HEK293 (cell line): Measurements from ENCODE around the gene SLC16A5.

Experiments used
- CTCF ChIA-PET: fragments of 350-600 bp; formaldehyde crosslinking; extraction: SDS; loops from one replicate; lab custom pipeline; 2021; ENCODE audit warnings: antibody characterized with exemption; lab: Yijun Ruan, JAX
- POLR2A ChIA-PET: fragments of 300-600 bp; formaldehyde crosslinking; extraction: SDS; loops from one replicate; lab custom pipeline; 2020; ENCODE audit warnings: antibody characterized with exemption, inconsistent platforms; lab: Yijun Ruan, JAX
- H3K27ac ChIP-seq: fragments of 200-500 bp; sonication (Bioruptor generic); 2 replicates; pipeline ENCODE4 v1.5.1; 2014; ENCODE audit warnings: low read depth, low read length, control low read depth, inconsistent platforms; ENCODE audit errors: extremely low read depth
- H3K36me3 ChIP-seq, 2 experiments: fragments of 200-500 bp in 1 of 2; sonication (Bioruptor generic) in 1 of 2; 1 replicate in 1 of 2; 2 replicates in 1 of 2; pipeline ENCODE4 v1.5.1; 2014 to 2017; ENCODE audit warnings: inconsistent platforms in 2 of 2, low read length in 2 of 2; ENCODE audit not compliant: control insufficient read depth in 2 of 2, insufficient read depth in 1 of 2
- H3K4me1 ChIP-seq: fragments of 200-500 bp; sonication (Bioruptor generic); 2 replicates; pipeline ENCODE4 v1.5.1; 2014; ENCODE audit warnings: mild to moderate bottlenecking, low read length, inconsistent platforms; ENCODE audit not compliant: control insufficient read depth, insufficient read depth
- H3K4me3 ChIP-seq: 2 replicates; pipeline ENCODE4 v1.5.1; 2011; ENCODE audit warnings: low read depth, mild to moderate bottlenecking, control low read depth, low read length, moderate library complexity
- H3K9me3 ChIP-seq: fragments of 200-500 bp; sonication (Bioruptor generic); 2 replicates; pipeline ENCODE4 v1.5.1; 2014; ENCODE audit warnings: low read depth, low read length, inconsistent platforms; ENCODE audit not compliant: control insufficient read depth, insufficient read depth
- ELK4 ChIP-seq: IDR thresholded peaks from 2 replicates; pipeline ENCODE4 v1.6.1; 2011; ENCODE audit warnings: mild to moderate bottlenecking, low read depth, low read length, borderline replicate concordance
- GFI1B ChIP-seq: fragments of 450-650 bp; formaldehyde crosslinking; IDR thresholded peaks from 2 replicates; pipeline ENCODE4 v1.5.1; 2016; ENCODE audit warnings: missing biosample characterization, missing genetic modification characterization
- IKZF3 ChIP-seq: fragments of 450-650 bp; IDR thresholded peaks from 2 replicates; pipeline ENCODE4 v1.5.0; 2018; ENCODE audit warnings: missing biosample characterization, mild to moderate bottlenecking, missing genetic modification characterization, moderate library complexity
- MYNN ChIP-seq: fragments of 450-650 bp; formaldehyde crosslinking; IDR thresholded peaks from 2 replicates; pipeline ENCODE4 v1.5.1; 2016; ENCODE audit warnings: missing biosample characterization, missing genetic modification characterization, borderline replicate concordance
- MZF1 ChIP-seq: fragments of 450-650 bp; formaldehyde crosslinking; IDR thresholded peaks from 2 replicates; pipeline ENCODE4 v1.5.1; 2017; ENCODE audit warnings: missing biosample characterization, missing genetic modification characterization, borderline replicate concordance
- PBX3 ChIP-seq: sonication (generic); formaldehyde crosslinking; IDR thresholded peaks from 2 replicates; pipeline ENCODE4 v1.8.1; 2022; ENCODE audit warnings: mild to moderate bottlenecking, moderate library complexity, missing genetic modification reagents
- SCRT1 ChIP-seq: fragments of 450-650 bp; formaldehyde crosslinking; IDR thresholded peaks from 2 replicates; pipeline ENCODE4 v1.5.1; 2016; ENCODE audit warnings: missing biosample characterization, missing genetic modification characterization, borderline replicate concordance
- SCRT2 ChIP-seq: fragments of 450-650 bp; formaldehyde crosslinking; IDR thresholded peaks from 2 replicates; pipeline ENCODE4 v1.5.1; 2016; ENCODE audit warnings: missing biosample characterization, missing genetic modification characterization
- TSHZ1 ChIP-seq: fragments of 450-650 bp; formaldehyde crosslinking; IDR thresholded peaks from 2 replicates; pipeline ENCODE4 v1.5.1; 2016; ENCODE audit warnings: missing biosample characterization, missing genetic modification characterization, borderline replicate concordance
- ZBTB1 ChIP-seq: fragments of 450-650 bp; formaldehyde crosslinking; IDR thresholded peaks from 2 replicates; pipeline ENCODE4 v1.5.1; 2016; ENCODE audit warnings: missing biosample characterization, missing genetic modification characterization
- ZFHX2 ChIP-seq: fragments of 450-650 bp; formaldehyde crosslinking; conservative IDR thresholded peaks from 2 replicates; pipeline ENCODE4 v1.5.1; 2016; ENCODE audit warnings: missing biosample characterization, missing genetic modification characterization
- ZNF133 ChIP-seq: fragments of 450-650 bp; formaldehyde crosslinking; IDR thresholded peaks from 2 replicates; pipeline ENCODE4 v1.5.1; 2016; ENCODE audit warnings: missing biosample characterization, missing genetic modification characterization
- ZNF16 ChIP-seq: fragments of 450-650 bp; formaldehyde crosslinking; IDR thresholded peaks from 2 replicates; pipeline ENCODE4 v1.5.1; 2016; ENCODE audit warnings: low read depth, missing biosample characterization, missing genetic modification characterization
- ZNF169 ChIP-seq: fragments of 450-650 bp; formaldehyde crosslinking; IDR thresholded peaks from 2 replicates; pipeline ENCODE4 v1.5.1; 2016; ENCODE audit warnings: missing biosample characterization, missing genetic modification characterization
- ZNF26 ChIP-seq: fragments of 450-650 bp; formaldehyde crosslinking; IDR thresholded peaks from 2 replicates; pipeline ENCODE4 v1.5.1; 2016; ENCODE audit warnings: missing biosample characterization, missing genetic modification characterization
- ZNF416 ChIP-seq: fragments of 450-650 bp; formaldehyde crosslinking; IDR thresholded peaks from 2 replicates; pipeline ENCODE4 v1.5.1; 2016; ENCODE audit warnings: missing biosample characterization, missing genetic modification characterization
- ZNF423 ChIP-seq: fragments of 450-650 bp; formaldehyde crosslinking; IDR thresholded peaks from 2 replicates; pipeline ENCODE4 v1.5.1; 2016; ENCODE audit warnings: missing biosample characterization, missing genetic modification characterization
- ZNF600 ChIP-seq: fragments of 450-650 bp; formaldehyde crosslinking; IDR thresholded peaks from 2 replicates; pipeline ENCODE4 v1.5.1; 2016; ENCODE audit warnings: missing biosample characterization, missing genetic modification characterization
- ZNF639 ChIP-seq: fragments of 450-650 bp; formaldehyde crosslinking; IDR thresholded peaks from 2 replicates; pipeline ENCODE4 v1.5.1; 2016; ENCODE audit warnings: missing biosample characterization, missing genetic modification characterization
- ZNF768 ChIP-seq: fragments of 450-650 bp; formaldehyde crosslinking; IDR thresholded peaks from 2 replicates; pipeline ENCODE4 v1.5.1; 2018; ENCODE audit warnings: missing biosample characterization, mild to moderate bottlenecking, missing genetic modification characterization
- ZNF776 ChIP-seq: fragments of 450-650 bp; formaldehyde crosslinking; IDR thresholded peaks from 2 replicates; pipeline ENCODE4 v1.5.0; 2017; ENCODE audit warnings: missing biosample characterization, missing genetic modification characterization, borderline replicate concordance
- ZNF777 ChIP-seq: fragments of 450-650 bp; formaldehyde crosslinking; IDR thresholded peaks from 2 replicates; pipeline ENCODE4 v1.5.1; 2017; ENCODE audit warnings: missing biosample characterization, missing genetic modification characterization, borderline replicate concordance
- ZNF837 ChIP-seq: fragments of 450-650 bp; formaldehyde crosslinking; IDR thresholded peaks from 2 replicates; pipeline ENCODE4 v1.5.1; 2016; ENCODE audit warnings: missing biosample characterization, missing genetic modification characterization

Gene SLC16A5

GRCh38 chr17:75109046-75109406 is 21.3 kb downstream of the SLC16A5 start:
- CTCF ChIA-PET, result interaction anchor here (0.6 to 7.1 kb wide), 6 partner anchors 27 to 152 kb away, joined by 3 to 117 read pairs (median 4); no protein-coding TSS in a partner anchor
- no peak for TF ChIP-seq ZNF423 (tag by site-specific recombination)
- TF ChIP-seq PBX3 (CRISPR knock-in tag), result no peak
- TF ChIP-seq ZNF26 (tag by site-specific recombination), result no peak
- no peak for TF ChIP-seq ZNF639 (tag by site-specific recombination)
- no peak for TF ChIP-seq ZNF416
- TF ChIP-seq SCRT1 (tag by site-specific recombination), result no peak
- no peak for TF ChIP-seq ZBTB1
- TF ChIP-seq ZFHX2 (tag by site-specific recombination), result no peak
- TF ChIP-seq MYNN (tag by site-specific recombination), result no peak
- TF ChIP-seq ZNF777 (tag by site-specific recombination), result no peak
- TF ChIP-seq, all 188 proteins: peak for 0
- peaks cover 0 to 7% of the 10 kb centered on the region in 2 experiments; a peak in 2 of 3 replicates for H3K36me3 ChIP-seq
- POLR2A ChIA-PET, result interaction anchor here (0.5 to 2.5 kb wide), 16 partner anchors 12 to 180 kb away, joined by 3 to 13 read pairs (median 4); partner anchors contain the start of genes ATP5PD, NT5C, NUP85 and SLC25A19
- H3K27ac ChIP-seq, result peak overlapping the region; percentile 67; the same call in 1 of the 2 replicates
- H3K9me3 ChIP-seq, result no peaks in the 10 kb centered on the region
- H3K4me1 ChIP-seq, result peaks cover 15% of the 10 kb centered on the region
- H3K4me3 ChIP-seq, result no peak overlapping the region; the same call in 1 of the 2 replicates

- H3K4me1 ChIP-seq, result peaks cover 17% of the 10 kb centered on the region
- H3K27ac ChIP-seq, result peak within 1 kb of the TSS; percentile 67; the same call in 1 of the 2 replicates
- no peaks in the 10 kb centered on the region for H3K9me3 ChIP-seq
- H3K36me3 ChIP-seq, result peaks cover 0 to 7% of the 10 kb centered on the region in 2 experiments; a peak in 2 of 3 replicates
- ChIA-PET POLR2A (interaction anchor here (0.5 to 2.5 kb wide), 17 partner anchors 11 to 180 kb away, joined by 3 to 13 read pairs (median 4); partner anchors contain the start of genes ATP5PD, NT5C, NUP85 and SLC25A19), CTCF (interaction anchor here (0.6 to 7.1 kb wide), 11 partner anchors 28 to 151 kb away, joined by 3 to 149 read pairs (median 4); partner anchors contain the start of gene NUP85)
- peak within 1 kb of the TSS; percentile 75 for H3K4me3 ChIP-seq
- TF ChIP-seq ZNF776 (tag by site-specific recombination) (no peak), ZNF768 (tag by site-specific recombination) (no peak), IKZF3 (tag by site-specific recombination) (no peak; the same call in 1 of the 2 replicates), TSHZ1 (tag by site-specific recombination) (no peak), ZNF16 (tag by site-specific recombination) (no peak), ZNF600 (tag by site-specific recombination) (peak; percentile 89), GFI1B (tag by site-specific recombination) (peak; percentile 16; the same call in 1 of the 2 replicates), ZNF837 (tag by site-specific recombination) (no peak), PBX3 (CRISPR knock-in tag) (0 out of 2 replicates have a peak, but pooled peaks have one; percentile 39), ELK4 (no peak), ZNF169 (no peak), SCRT2 (tag by site-specific recombination) (no peak), ZNF133 (tag by site-specific recombination) (no peak), MZF1 (no peak)
Observed at GRCh38 chr17:75109407-75110233, 21.9 kb downstream of the SLC16A5 start, which contains the start of gene ARMC7. Gene ARMC7, plus strand, starts transcription at chr17:75109969. Its CDS starts 320 bp downstream, at chr17:75110289.
